BLaER1 treated with 17β-estradiol and CSF1 and Interleukin-3, amounts not matched to agents 10 nM and 100 nM (cell line): ENCODE results near the gene CLPTM1L.

Source experiments
- H3K27ac ChIP-seq, 11 experiments: shearing (Covaris generic); formaldehyde crosslinking; 2 replicates each; pipeline ENCODE4 v1.8.1; 2022
- H3K27me3 ChIP-seq, 11 experiments: shearing (Covaris generic); formaldehyde crosslinking; 2 replicates each; pipeline ENCODE4 v1.8.1; 2022
- H3K36me3 ChIP-seq, 11 experiments: shearing (Covaris generic); formaldehyde crosslinking; 2 replicates each; pipeline ENCODE4 v1.8.1; 2022
- H3K4me1 ChIP-seq, 10 experiments: shearing (Covaris generic); formaldehyde crosslinking; 2 replicates each; pipeline ENCODE4 v1.8.1; 2022
- H3K4me2 ChIP-seq, 11 experiments: shearing (Covaris generic); formaldehyde crosslinking; 2 replicates each; pipeline ENCODE4 v1.8.1; 2022
- H3K4me3 ChIP-seq, 10 experiments: shearing (Covaris generic); formaldehyde crosslinking; 2 replicates each; pipeline ENCODE4 v1.8.1; 2022
- H3K9ac ChIP-seq, 11 experiments: shearing (Covaris generic); formaldehyde crosslinking; 2 replicates each; pipeline ENCODE4 v1.8.1; 2022
- H3K9me3 ChIP-seq, 11 experiments: shearing (Covaris generic); formaldehyde crosslinking; replicated peaks in 1 of 11; 2 replicates each; pipeline ENCODE4 v1.8.1; 2022
- H4K20me1 ChIP-seq, 11 experiments: shearing (Covaris generic); formaldehyde crosslinking; 2 replicates each; pipeline ENCODE4 v1.8.1; 2022
- Cebpa-rat ChIP-seq, 11 experiments: shearing (Covaris generic); IDR thresholded peaks; 2 replicates each; pipeline ENCODE4 v1.8.1; 2022

The CLPTM1L gene

DNA sequence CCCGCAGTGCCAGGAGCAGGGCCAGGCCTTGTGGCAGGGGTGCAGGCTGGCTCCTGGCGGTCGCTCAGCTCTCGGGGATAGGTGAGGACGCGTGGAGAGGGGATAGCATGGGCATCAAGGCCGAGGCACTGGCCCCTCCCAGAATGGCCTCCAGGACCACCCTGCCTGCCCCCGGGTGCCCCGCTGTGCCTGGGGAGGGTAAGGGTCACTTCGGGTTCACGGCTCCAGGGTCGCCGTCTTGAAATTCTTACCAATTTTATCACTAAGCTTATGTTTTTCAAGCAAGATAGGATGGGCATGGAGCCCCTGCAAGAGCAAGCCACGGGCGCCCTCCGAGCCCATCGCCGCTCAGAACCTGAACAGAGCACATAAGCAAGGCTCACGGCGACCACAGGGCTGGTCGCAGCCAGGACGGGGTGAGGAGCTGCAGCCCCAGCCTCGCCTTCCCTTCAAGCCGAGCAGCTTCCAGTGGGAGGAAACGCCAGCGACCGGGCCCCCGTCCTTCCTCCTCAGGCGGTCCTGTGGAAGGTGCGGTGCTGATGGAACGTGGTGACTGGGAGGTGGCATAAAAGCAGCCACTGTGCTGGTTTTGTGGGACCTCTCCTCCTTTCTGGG, 14.2 kb upstream of the CLPTM1L start:
- TF ChIP-seq Cebpa-rat (IDR thresholded peaks at IDR 0.05), result no peak
- H3K27me3 ChIP-seq, result peaks cover 11 to 20% (median 14%) of the 10 kb centered on the region in 11 experiments; a peak in 19 of 22 replicates
- no peak overlapping the region; a peak in 1 of 22 replicates for H3K4me2 ChIP-seq
- no peak overlapping the region for H3K9ac ChIP-seq
- no peak overlapping the region for H3K27ac ChIP-seq
- H3K36me3 ChIP-seq, result no peaks in the 10 kb centered on the region
- H4K20me1 ChIP-seq, result peaks cover 0 to 2% (median 0%) of the 10 kb centered on the region in 11 experiments; a peak in 3 of 22 replicates
- no peaks in the 10 kb centered on the region for H3K9me3 ChIP-seq
- no peak overlapping the region for H3K4me3 ChIP-seq
- peaks cover 0 to 22% (median 11%) of the 10 kb centered on the region in 10 experiments; a peak in 12 of 20 replicates for H3K4me1 ChIP-seq

DNA sequence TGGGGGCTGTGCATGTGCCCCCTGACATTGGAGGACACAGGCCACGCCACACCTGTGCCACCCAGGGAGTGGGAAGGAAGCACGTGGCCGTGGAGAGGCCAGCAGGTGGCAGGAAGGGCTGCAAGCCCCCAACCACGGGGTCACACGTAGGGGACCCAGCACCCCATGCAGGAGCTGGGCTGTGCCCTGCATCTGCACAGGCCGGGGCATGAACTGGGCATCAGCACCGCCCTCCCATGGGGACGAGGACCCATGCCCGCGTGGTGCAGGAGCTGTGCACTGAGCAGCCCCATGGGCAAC, 13.8 kb upstream of the CLPTM1L start:
- no peaks in the 10 kb centered on the region for H3K9me3 ChIP-seq
- peaks cover 0 to 2% (median 0%) of the 10 kb centered on the region in 11 experiments; a peak in 3 of 22 replicates for H4K20me1 ChIP-seq
- peak overlapping the region in 1 of 11 experiments; percentile 12; a peak in 3 of 22 replicates for H3K4me2 ChIP-seq
- no peak overlapping the region for H3K9ac ChIP-seq
- peaks cover 6 to 15% (median 10%) of the 10 kb centered on the region in 11 experiments; a peak in 19 of 22 replicates for H3K27me3 ChIP-seq
- H3K4me1 ChIP-seq, result peaks cover 0 to 18% (median 8%) of the 10 kb centered on the region in 10 experiments; a peak in 11 of 20 replicates
- no peaks in the 10 kb centered on the region for H3K36me3 ChIP-seq
- no peak overlapping the region for H3K4me3 ChIP-seq
- TF ChIP-seq Cebpa-rat (IDR thresholded peaks at IDR 0.05), result no peak
- H3K27ac ChIP-seq, result no peak overlapping the region

DNA sequence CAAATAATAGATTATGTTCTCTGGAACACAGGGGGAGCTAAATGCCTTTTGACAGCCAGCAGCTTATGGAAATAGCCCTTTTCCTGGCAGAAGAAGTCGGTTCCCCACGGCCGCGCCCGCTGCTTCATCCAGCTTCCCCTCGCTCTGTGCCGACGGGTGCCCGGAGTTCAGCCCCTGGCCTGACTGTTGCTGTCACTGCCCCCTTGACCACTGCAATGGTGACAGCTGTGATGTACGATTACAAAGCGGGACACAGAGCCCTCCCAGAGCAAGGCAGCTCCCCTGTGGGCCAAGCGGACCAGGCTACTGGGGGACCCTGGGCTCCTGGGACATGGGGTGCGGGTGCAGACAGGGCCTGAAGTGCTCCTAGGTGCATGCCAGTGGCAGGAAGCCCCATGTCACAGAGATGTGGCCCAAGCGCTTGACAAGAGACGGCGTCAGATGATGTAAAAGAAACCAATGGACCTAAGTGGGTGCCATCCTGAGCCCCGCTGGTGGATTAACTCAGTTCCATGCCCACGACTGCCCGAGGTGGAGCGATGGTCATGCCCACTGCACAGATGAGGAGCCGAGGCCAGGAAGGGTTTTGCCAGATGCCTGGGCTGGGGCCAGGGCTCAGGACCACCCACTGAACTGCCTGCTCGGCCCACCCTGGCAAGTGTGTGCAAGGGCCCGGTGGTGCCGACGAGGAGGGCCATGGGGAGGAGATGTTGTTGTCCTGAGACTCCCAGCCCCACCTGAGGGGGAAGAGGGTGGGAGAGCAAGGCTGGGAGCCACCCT, 13.2 kb upstream of the CLPTM1L start:
- Histone ChIP-seq H3K4me2 (peak overlapping the region in 1 of 11 experiments; percentile 12; a peak in 3 of 22 replicates), H3K36me3 (no peaks in the 10 kb centered on the region), H3K9me3 (no peaks in the 10 kb centered on the region), H3K4me1 (peaks cover 0 to 12% (median 4%) of the 10 kb centered on the region in 10 experiments; a peak in 10 of 20 replicates), H3K27me3 (peaks cover under 1 to 10% (median 4%) of the 10 kb centered on the region in 11 experiments; a peak in 13 of 22 replicates), H3K9ac (no peak overlapping the region), H3K27ac (no peak overlapping the region), H3K4me3 (no peak overlapping the region), H4K20me1 (peaks cover 0 to 2% (median 0%) of the 10 kb centered on the region in 11 experiments; a peak in 3 of 22 replicates)
- TF ChIP-seq Cebpa-rat (IDR thresholded peaks at IDR 0.05), result no peak

DNA sequence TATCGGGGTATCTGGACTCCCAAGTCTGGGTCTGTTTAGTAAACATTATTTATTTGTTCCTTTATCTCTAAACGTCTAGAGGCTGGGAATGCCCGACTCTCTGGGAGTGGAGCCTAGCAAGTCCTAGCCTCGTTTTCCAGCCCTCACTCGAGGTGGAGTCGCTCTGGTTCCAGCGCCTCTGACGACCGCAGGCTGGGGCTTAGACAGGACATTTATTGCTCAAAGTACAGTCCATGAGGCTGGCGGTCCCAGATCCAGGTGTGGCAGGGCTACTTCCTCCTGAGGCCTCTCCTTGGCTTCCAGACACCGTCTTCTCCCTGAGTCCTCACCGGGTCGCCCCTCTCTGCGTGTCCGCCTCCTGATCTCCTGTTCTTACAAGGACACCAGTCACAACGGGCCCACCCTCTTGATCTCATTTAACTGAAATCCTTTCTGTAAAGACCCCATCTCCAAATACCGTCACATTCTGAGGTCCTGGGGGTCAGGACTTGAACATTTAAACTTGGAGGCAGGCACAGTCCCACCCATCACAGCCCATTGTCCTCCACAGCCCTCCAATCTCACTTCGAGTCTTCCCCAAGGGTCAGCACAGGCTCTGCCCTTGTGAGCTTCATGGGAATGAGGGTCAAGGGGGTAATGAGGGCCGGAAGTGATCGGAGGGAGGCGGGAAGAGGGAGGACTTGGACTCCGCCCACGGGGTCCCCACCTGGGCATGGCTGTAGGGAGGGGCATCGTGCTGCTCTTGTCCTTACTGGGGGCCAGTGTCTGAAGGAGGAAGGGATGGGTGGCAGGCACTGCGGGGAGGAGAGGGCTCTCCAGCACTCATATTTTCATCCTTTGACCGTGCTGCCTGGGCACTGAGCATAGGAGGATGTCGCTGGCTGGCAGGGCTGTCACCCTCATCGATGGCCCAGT, 12.2 kb upstream of the CLPTM1L start:
- TF ChIP-seq Cebpa-rat (IDR thresholded peaks at IDR 0.05), result no peak
- Histone ChIP-seq H4K20me1 (peaks cover 0 to 2% (median 0%) of the 10 kb centered on the region in 11 experiments; a peak in 3 of 22 replicates), H3K27me3 (no peaks in the 10 kb centered on the region), H3K27ac (no peak overlapping the region), H3K4me3 (no peak overlapping the region), H3K4me1 (peaks cover 0 to 17% (median 6%) of the 10 kb centered on the region in 10 experiments; a peak in 10 of 20 replicates), H3K4me2 (no peak overlapping the region), H3K36me3 (no peaks in the 10 kb centered on the region), H3K9me3 (no peaks in the 10 kb centered on the region), H3K9ac (no peak overlapping the region)

DNA sequence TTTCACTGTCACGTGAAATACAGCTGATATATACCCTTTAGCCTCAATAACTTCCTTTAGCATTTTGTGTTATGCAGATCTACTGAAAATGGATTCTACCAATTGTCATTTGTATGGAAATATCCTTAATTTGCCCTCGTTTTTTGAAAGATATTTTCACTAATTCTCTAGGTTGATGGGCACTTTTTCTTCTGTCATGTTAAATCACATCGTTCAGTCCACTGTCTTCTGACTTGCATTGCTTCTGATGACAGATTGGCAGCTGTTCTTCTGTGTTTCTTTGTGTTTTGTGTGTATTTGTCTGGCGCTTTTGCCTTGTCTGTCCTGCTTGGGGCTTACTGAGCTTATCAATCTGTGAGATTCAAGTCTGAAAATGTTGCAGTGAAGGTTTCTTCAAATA, 9.7 kb upstream of the CLPTM1L start:
- Histone ChIP-seq H3K9ac (no peak overlapping the region), H3K9me3 (no peaks in the 10 kb centered on the region), H3K36me3 (no peaks in the 10 kb centered on the region), H4K20me1 (peaks cover 0 to 2% (median 0%) of the 10 kb centered on the region in 11 experiments; a peak in 3 of 22 replicates), H3K27ac (no peak overlapping the region), H3K4me1 (peaks cover 0 to 23% (median 6%) of the 10 kb centered on the region in 10 experiments; a peak in 11 of 20 replicates), H3K4me2 (no peak overlapping the region), H3K4me3 (no peak overlapping the region), H3K27me3 (no peaks in the 10 kb centered on the region)
- TF ChIP-seq Cebpa-rat (IDR thresholded peaks at IDR 0.05), result no peak

DNA sequence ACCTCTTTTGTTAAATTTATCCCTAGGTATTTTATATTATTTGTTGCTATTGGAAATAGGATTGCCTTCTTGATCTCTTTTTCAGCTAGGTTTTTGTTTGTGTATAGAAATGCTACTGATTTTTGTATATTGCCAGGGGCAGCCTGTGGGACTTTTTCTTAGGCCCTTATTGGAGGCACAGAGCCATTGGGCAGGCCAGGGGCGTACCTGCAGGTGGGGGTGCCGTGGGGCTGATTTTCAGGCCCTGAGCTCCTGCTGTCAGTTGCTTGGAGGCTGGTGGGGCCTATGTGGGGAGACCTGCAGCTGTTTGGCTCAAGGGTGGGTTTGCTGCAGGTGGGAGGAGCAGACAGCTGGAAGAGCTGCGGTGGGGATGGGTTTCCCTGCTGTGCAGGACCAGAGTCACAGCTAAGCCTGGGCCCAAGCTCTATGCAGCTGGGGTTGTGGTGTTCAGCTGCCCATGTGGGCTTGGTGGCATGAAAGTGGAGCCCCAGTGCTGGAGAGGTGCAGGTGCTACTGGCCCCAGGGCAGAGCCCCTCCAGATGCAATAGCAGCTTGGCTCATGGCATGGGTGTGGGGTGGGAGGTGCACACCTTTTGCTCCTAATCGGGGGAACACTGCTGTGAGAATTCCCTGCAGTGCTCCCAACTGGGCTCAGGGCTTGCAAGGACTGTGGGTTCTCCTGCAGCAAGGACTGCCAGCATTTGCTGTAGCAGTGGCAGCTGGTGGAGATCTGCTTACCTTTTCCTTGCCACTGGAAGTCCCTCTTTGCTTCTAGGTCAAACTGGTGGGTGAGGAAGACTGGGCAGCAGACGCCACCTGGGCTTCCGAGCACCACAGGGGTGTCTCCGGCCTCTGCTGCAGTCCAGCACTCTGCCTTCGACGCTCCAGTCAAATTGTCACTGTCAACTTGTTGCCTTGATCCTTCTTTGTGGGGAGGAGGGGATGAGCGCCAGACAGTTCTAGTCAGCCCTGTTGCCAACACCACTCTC, 7.6 kb upstream of the CLPTM1L start:
- peaks cover 3 to 37% (median 25%) of the 10 kb centered on the region in 10 experiments for H3K4me1 ChIP-seq
- peak overlapping the region in 6 of 11 experiments; percentile 2 to 47 (median 36); a peak in 10 of 22 replicates for H3K4me2 ChIP-seq
- H3K27me3 ChIP-seq, result no peaks in the 10 kb centered on the region
- no peaks in the 10 kb centered on the region for H4K20me1 ChIP-seq
- H3K36me3 ChIP-seq, result no peaks in the 10 kb centered on the region
- no peak overlapping the region for H3K27ac ChIP-seq
- H3K4me3 ChIP-seq, result no peak overlapping the region
- TF ChIP-seq Cebpa-rat (IDR thresholded peaks at IDR 0.05), result no peak
- H3K9ac ChIP-seq, result no peak overlapping the region
- H3K9me3 ChIP-seq, result no peaks in the 10 kb centered on the region

DNA sequence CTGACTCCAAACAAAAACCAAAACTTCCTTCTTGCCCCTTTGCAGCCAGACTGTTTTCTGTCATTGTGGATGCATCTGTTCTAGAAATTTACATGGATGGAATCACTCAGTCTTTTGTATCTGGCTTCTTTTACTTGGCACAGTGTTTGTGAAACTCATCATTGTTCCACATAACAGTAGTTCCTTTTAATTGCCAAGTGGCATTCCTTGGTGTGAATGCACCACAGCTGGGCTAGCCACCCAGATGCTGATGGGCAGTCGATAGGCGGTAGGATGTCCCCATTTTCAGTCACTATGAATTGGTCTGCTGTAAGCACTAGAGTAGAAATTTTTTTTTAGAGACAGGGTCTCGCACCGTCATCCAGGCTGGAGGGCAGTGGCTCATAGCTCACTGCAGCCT, 6.3 kb upstream of the CLPTM1L start:
- Histone ChIP-seq H3K4me2 (no peak overlapping the region), H3K36me3 (no peaks in the 10 kb centered on the region), H3K27ac (no peak overlapping the region), H3K4me1 (peaks cover 13 to 49% (median 38%) of the 10 kb centered on the region in 10 experiments), H3K27me3 (no peaks in the 10 kb centered on the region), H3K4me3 (no peak overlapping the region), H4K20me1 (no peaks in the 10 kb centered on the region; a peak in 1 of 22 replicates), H3K9me3 (no peaks in the 10 kb centered on the region), H3K9ac (no peak overlapping the region)
- no peak for TF ChIP-seq Cebpa-rat (IDR thresholded peaks at IDR 0.05)

DNA sequence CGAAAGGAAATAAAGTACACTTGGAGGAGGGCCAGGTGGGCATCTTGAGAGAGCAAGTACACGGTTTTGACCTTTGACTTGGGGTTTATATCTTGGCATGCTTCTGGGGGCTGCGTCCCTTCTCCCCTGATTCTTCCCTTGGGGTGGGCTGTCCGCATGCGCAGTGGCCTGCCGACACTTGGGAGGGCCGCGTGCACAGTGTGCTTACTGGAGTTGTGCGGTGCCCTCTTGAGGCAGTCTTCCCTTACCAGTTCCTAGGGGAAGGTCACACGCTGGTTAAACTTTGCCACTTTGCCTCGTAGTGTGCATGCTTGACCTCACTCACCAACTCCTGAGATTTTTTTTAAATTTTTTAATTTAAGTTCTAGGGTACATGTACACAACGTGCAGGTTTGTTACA, 4.3 kb upstream of the CLPTM1L start:
- Histone ChIP-seq H3K27ac (no peak overlapping the region), H3K4me3 (no peak overlapping the region), H3K4me2 (peak overlapping the region in 8 of 11 experiments; percentile 61 to 99 (median 80); a peak in 10 of 22 replicates), H3K36me3 (no peaks in the 10 kb centered on the region), H3K9ac (no peak overlapping the region), H3K27me3 (no peaks in the 10 kb centered on the region), H4K20me1 (peaks cover 0 to 3% (median 0%) of the 10 kb centered on the region in 11 experiments; a peak in 8 of 22 replicates), H3K4me1 (peaks cover 21 to 58% (median 47%) of the 10 kb centered on the region in 10 experiments), H3K9me3 (no peaks in the 10 kb centered on the region)
- TF ChIP-seq Cebpa-rat (IDR thresholded peaks at IDR 0.05), result no peak
